ENCODE data around the gene SERPINF2. TPM values are rescaled to one million over a fixed set of nuclear protein-coding genes. Genes with fewer than 3 reads are reported as not detected.

SERPINF2 gene
- total RNA-seq, 1 experiment from 2014 or later, result 0.68 TPM

DNA sequence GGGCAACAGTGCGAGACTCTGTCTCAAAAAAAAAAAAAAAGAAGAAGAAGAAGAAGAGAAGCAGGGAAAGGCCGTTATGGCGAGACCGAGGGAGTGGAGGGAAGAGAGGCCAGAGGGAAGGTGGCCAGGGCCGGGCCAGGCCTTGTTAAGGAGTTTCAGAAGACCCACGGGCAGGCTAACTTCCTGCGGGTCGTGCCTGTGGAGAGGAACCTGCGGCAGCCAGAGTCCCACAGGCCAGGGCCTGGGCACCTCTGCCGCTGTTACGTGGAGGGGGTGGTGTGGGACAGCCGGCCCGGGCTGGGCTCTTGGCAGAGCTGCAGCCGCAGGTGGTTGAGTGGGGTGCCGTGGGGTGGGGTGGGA, 12.7 kb upstream of the SERPINF2 start:
- Histone ChIP-seq H3K9me3 (ENCODE audit: control insufficient read depth, low read depth, low read length) (no peaks in the 10 kb centered on the region), H2BK120ac (ENCODE audit: low read depth, low read length, poor library complexity, severe bottlenecking) (no peak overlapping the region), H4K5ac (ENCODE audit: insufficient read length, low read depth, low read length) (no peak overlapping the region), H3K4me2 (ENCODE audit: insufficient read depth, insufficient read length, low read length) (no peak overlapping the region), H3K27ac (ENCODE audit: insufficient read length, low read depth, low read length) (no peak overlapping the region), H3T11ph (ENCODE audit: low read length) (no peak overlapping the region), H3K14ac (ENCODE audit: insufficient read depth, low read length) (no peak overlapping the region), H2AK5ac (ENCODE audit: insufficient read length, low read length) (no peak overlapping the region), H2BK5ac (ENCODE audit: insufficient read length, low read length) (no peak overlapping the region), H2BK12ac (ENCODE audit: insufficient read length, low read depth, low read length) (no peak overlapping the region), H3K27me3 (ENCODE audit: insufficient read depth, low read length) (no peaks in the 10 kb centered on the region), H3K23ac (ENCODE audit: insufficient read length, low read depth, low read length) (no peak overlapping the region), H4K91ac (ENCODE audit: insufficient read length, low read depth, low read length) (no peak overlapping the region), H3K4me1 (ENCODE audit: insufficient read depth, low read length) (no peaks in the 10 kb centered on the region), H3K23me2 (ENCODE audit: insufficient read length, low read depth, low read length, poor library complexity, severe bottlenecking) (peaks cover 3% of the 10 kb centered on the region), H3K4ac (ENCODE audit: low read depth, low read length) (no peak overlapping the region), H4K8ac (replicated peaks; ENCODE audit: insufficient read length, low read depth, low read length) (no peak overlapping the region), H2BK15ac (ENCODE audit: low read depth, low read length) (no peak overlapping the region), H2BK20ac (ENCODE audit: low read depth, low read length, poor library complexity, severe bottlenecking) (no peak overlapping the region), H3K79me1 (ENCODE audit: insufficient read depth, low read depth, low read length, poor library complexity, severe bottlenecking) (no peaks in the 10 kb centered on the region), H3K79me2 (ENCODE audit: insufficient read depth, low read length) (no peaks in the 10 kb centered on the region), H3K56ac (ENCODE audit: insufficient read length, low read depth, low read length) (no peak overlapping the region), H2AFZ (ENCODE audit: low read length) (no peak overlapping the region), H3K9ac (ENCODE audit: extremely low read depth, insufficient read length, low read length) (no peak overlapping the region), H3K18ac (ENCODE audit: insufficient read length, low read depth, low read length) (no peak overlapping the region), H4K20me1 (ENCODE audit: control insufficient read depth, insufficient read depth, insufficient read length) (no peaks in the 10 kb centered on the region)
- Mint-ChIP-seq H3K36me3 (ENCODE audit: insufficient read depth in 1 of 3, low read depth in 3 of 3) (peaks cover 0 to 12% (median 0%) of the 10 kb centered on the region in 3 experiments; a peak in 4 of 7 replicates), H3K9me3 (no peaks in the 10 kb centered on the region; a peak in 1 of 5 replicates), H3K27me3 (ENCODE audit: low read depth) (no peaks in the 10 kb centered on the region), H3K4me3 (peak overlapping the region in 1 of 2 experiments; percentile 46; a peak in 1 of 5 replicates), H3K27ac (no peak overlapping the region; a peak in 1 of 7 replicates), H3K4me1 (0 out of 4 replicates have a peak, but pooled peaks cover 0 to 4% of the 10 kb centered on the region in 2 experiments)
- DNase-seq, result no peak
- WGBS (ENCODE audit: extremely low coverage, insufficient read length, low lambda C conversion rate), result no CpG with 5 or more reads among the region's 15 CpGs
- TF ChIP-seq, protein P1, sequence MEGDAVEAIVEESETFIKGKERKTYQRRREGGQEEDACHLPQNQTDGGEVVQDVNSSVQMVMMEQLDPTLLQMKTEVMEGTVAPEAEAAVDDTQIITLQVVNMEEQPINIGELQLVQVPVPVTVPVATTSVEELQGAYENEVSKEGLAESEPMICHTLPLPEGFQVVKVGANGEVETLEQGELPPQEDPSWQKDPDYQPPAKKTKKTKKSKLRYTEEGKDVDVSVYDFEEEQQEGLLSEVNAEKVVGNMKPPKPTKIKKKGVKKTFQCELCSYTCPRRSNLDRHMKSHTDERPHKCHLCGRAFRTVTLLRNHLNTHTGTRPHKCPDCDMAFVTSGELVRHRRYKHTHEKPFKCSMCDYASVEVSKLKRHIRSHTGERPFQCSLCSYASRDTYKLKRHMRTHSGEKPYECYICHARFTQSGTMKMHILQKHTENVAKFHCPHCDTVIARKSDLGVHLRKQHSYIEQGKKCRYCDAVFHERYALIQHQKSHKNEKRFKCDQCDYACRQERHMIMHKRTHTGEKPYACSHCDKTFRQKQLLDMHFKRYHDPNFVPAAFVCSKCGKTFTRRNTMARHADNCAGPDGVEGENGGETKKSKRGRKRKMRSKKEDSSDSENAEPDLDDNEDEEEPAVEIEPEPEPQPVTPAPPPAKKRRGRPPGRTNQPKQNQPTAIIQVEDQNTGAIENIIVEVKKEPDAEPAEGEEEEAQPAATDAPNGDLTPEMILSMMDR (conservative IDR thresholded peaks at IDR 0.05), result no peak
